Panc1 (cell line): Measurements from ENCODE around the gene TMUB1. TPM values are rescaled to one million over a fixed set of nuclear protein-coding genes. Genes with fewer than 3 reads are reported as not detected.

ENCODE experiments used
- ATAC-seq: fragments of 200-7000 bp; cut with Tn5 transposase; 2 replicates; pipeline ENCODE4 v1.9.1; 2020; ENCODE audit warnings: mild to moderate bottlenecking, moderate library complexity
- BruUV-seq: library from RNA; stranded (reverse); fragments of 400-500 nt; replicated peaks from 2 replicates; lab custom pipeline; 2021; lab: Mats Ljungman, UMichigan
- CTCF ChIA-PET: fragments of 300-600 bp; sonication (Branson Sonifier 250); formaldehyde crosslinking; loops from one replicate; lab custom pipeline; 2022; ENCODE audit warnings: antibody characterized with exemption; lab: Charles Lee
- POLR2A ChIA-PET: fragments of 300-600 bp; sonication (Branson Sonifier 250); formaldehyde crosslinking; loops from one replicate; lab custom pipeline; 2022; ENCODE audit warnings: antibody characterized with exemption; lab: Charles Lee
- DNase-seq: peaks from one replicate; pipeline ENCODE4 v3.0.0-alpha.2; 2010; ENCODE audit warnings: low read depth, low spot score
- H3K27ac ChIP-seq: 2 replicates; pipeline ENCODE4 v1.5.1; 2011; ENCODE audit warnings: mild to moderate bottlenecking, low read length, inconsistent platforms
- H3K27me3 ChIP-seq: fragments of 200-500 bp; sonication (Bioruptor generic); 2 replicates; pipeline ENCODE4 v1.6.0; 2014; ENCODE audit warnings: low read length, inconsistent platforms; ENCODE audit not compliant: control insufficient read depth, insufficient read depth
- H3K36me3 ChIP-seq: fragments of 200-500 bp; sonication (Bioruptor generic); 2 replicates; pipeline ENCODE4 v1.5.1; 2014; ENCODE audit warnings: inconsistent platforms, mild to moderate bottlenecking, low read length, moderate library complexity; ENCODE audit not compliant: control insufficient read depth, insufficient read depth
- H3K4me1 ChIP-seq: 2 replicates; pipeline ENCODE4 v1.5.1; 2011; ENCODE audit warnings: inconsistent platforms, mild to moderate bottlenecking, low read length, moderate library complexity; ENCODE audit not compliant: control insufficient read depth, insufficient read depth
- H3K4me3 ChIP-seq, 2 experiments: 2 replicates each; pipeline ENCODE4 v1.5.1; 2011 to 2012; ENCODE audit warnings: low read depth in 2 of 2, low read length in 2 of 2, mild to moderate bottlenecking in 2 of 2, inconsistent platforms in 1 of 2, moderate library complexity in 1 of 2
- H3K9me3 ChIP-seq: fragments of 200-500 bp; sonication (Bioruptor generic); 2 replicates; pipeline ENCODE4 v1.5.1; 2014; ENCODE audit warnings: low read depth, mild to moderate bottlenecking, inconsistent platforms, low read length, moderate library complexity; ENCODE audit not compliant: control insufficient read depth, insufficient read depth
- CTCF ChIP-seq: fragments of 450-650 bp; IDR thresholded peaks from 2 replicates; pipeline ENCODE4 v1.5.1; 2017; ENCODE audit warnings: mild to moderate bottlenecking
- POLR2AphosphoS5 ChIP-seq: IDR thresholded peaks from 2 replicates; pipeline ENCODE4 v1.6.1; 2012; ENCODE audit warnings: mild to moderate bottlenecking, low read depth, low read length, moderate library complexity
- REST ChIP-seq, 2 experiments: IDR thresholded peaks; 2 replicates each; pipeline ENCODE4 v1.6.1; 2011 to 2012; ENCODE audit warnings: low read depth in 2 of 2, control low read depth in 1 of 2, low read length in 1 of 2, mild to moderate bottlenecking in 1 of 2, moderate library complexity in 1 of 2; ENCODE audit not compliant: insufficient read depth in 1 of 2
- SIN3A ChIP-seq: IDR thresholded peaks from 2 replicates; pipeline ENCODE4 v1.6.1; 2012; ENCODE audit warnings: low read depth, mild to moderate bottlenecking, low read length, moderate library complexity, borderline replicate concordance; ENCODE audit not compliant: insufficient read depth
- TCF7L2 ChIP-seq: IDR thresholded peaks from 2 replicates; pipeline ENCODE4 v1.6.1; 2011; ENCODE audit warnings: mild to moderate bottlenecking, low read depth, low read length, inconsistent platforms
- in situ Hi-C: cut with HindIII; loops from 2 replicates; pipeline ENCODE4 v1.10.0; 2016; ENCODE audit warnings: low sequenced_read_pairs, low pct_unique_long_range_greater_than_20kb
- intact Hi-C: fragments of 100-400 bp; cut with micrococcal nuclease; formaldehyde crosslinking; loops from one replicate; pipeline ENCODE4 v1.10.0; 2022; ENCODE audit not compliant: unreplicated experiment
- total RNA-seq: library from RNA; stranded (reverse); gene quantifications from one replicate; pipeline ENCODE4 v1.2.1, GENCODE V29; 2021; ENCODE audit not compliant: unreplicated experiment

TMUB1 gene
- total RNA-seq, 1 experiment from 2014 or later: 112 TPM

- DNase-seq (no peak), ATAC-seq (no peak)
- in situ Hi-C loops (no loop called here), intact Hi-C loops (no loop called here)
- H3K27ac ChIP-seq: no peak overlapping the region
- POLR2A ChIA-PET: no interaction called here
- no TSS peak for BruUV-seq
- H3K4me3 ChIP-seq: no peak overlapping the region
- H3K36me3 ChIP-seq: no peaks in the 10 kb centered on the region
- TF ChIP-seq POLR2AphosphoS5: no peak
- TF ChIP-seq REST (IDR thresholded peaks at IDR 0.05; ENCODE audit: insufficient read depth in 1 of 2, low read depth in 2 of 2, low read length in 1 of 2): no peak
- no peak for TF ChIP-seq SIN3A
- TF ChIP-seq CTCF: no peak
- no peak for TF ChIP-seq TCF7L2
- no peaks in the 10 kb centered on the region for H3K27me3 ChIP-seq
- CTCF ChIA-PET: interaction anchor here (0.6 kb wide), 1 partner anchor 117 kb away, joined by 6 read pairs; no protein-coding TSS in a partner anchor
- H3K4me1 ChIP-seq: no peaks in the 10 kb centered on the region
- no peaks in the 10 kb centered on the region for H3K9me3 ChIP-seq
These were observed 42.7 kb upstream of the TMUB1 start for GRCh38 chr7:151125846-151126481.

GRCh38 chr7:151125470-151125845, 42.2 kb upstream of the TMUB1 start:
- intact Hi-C loops: no loop called here
- no peaks in the 10 kb centered on the region for H3K27me3 ChIP-seq
- H3K9me3 ChIP-seq: no peaks in the 10 kb centered on the region
- TF ChIP-seq POLR2AphosphoS5: no peak
- no peak for TF ChIP-seq TCF7L2
- no peak for TF ChIP-seq REST (IDR thresholded peaks at IDR 0.05; ENCODE audit: insufficient read depth in 1 of 2, low read depth in 2 of 2, low read length in 1 of 2)
- no peak for TF ChIP-seq SIN3A
- TF ChIP-seq CTCF: no peak
- no peak overlapping the region for H3K27ac ChIP-seq
- BruUV-seq: no TSS peak
- in situ Hi-C loops: no loop called here
- POLR2A ChIA-PET: no interaction called here
- CTCF ChIA-PET: interaction anchor here (0.6 kb wide), 1 partner anchor 118 kb away, joined by 6 read pairs; no protein-coding TSS in a partner anchor
- H3K4me3 ChIP-seq: no peak overlapping the region
- H3K4me1 ChIP-seq: no peaks in the 10 kb centered on the region
- ATAC-seq: no peak
- H3K36me3 ChIP-seq: no peaks in the 10 kb centered on the region
- no peak for DNase-seq
